Mucosa of rectum (tissue), 2 donors: ENCODE data around the gene RAB9A.
"Not testable (repeated sequence)": the region's sequence is repeated elsewhere in the genome, so short reads cannot be mapped to it uniquely, and the experiment has no call there.

Experiments
- H3K27ac ChIP-seq, 2 donors: one replicate each; pipeline ENCODE4 v1.7.0; 2013; ENCODE audit warnings: inconsistent platforms in 2 of 2, low read depth in 2 of 2, low read length in 2 of 2
- H3K27me3 ChIP-seq, 2 donors: one replicate each; pipeline ENCODE4 v1.7.0; 2013; ENCODE audit warnings: low read length in 2 of 2; ENCODE audit not compliant: control insufficient read depth in 2 of 2, insufficient read depth in 2 of 2
- H3K36me3 ChIP-seq, 2 donors: one replicate each; pipeline ENCODE4 v1.7.0; 2013; ENCODE audit warnings: low read length in 2 of 2; ENCODE audit not compliant: control insufficient read depth in 2 of 2, insufficient read depth in 2 of 2
- H3K4me1 ChIP-seq, 2 donors: one replicate each; pipeline ENCODE4 v1.7.0; 2013; ENCODE audit warnings: low read length in 2 of 2, mild to moderate bottlenecking in 1 of 2; ENCODE audit not compliant: control insufficient read depth in 2 of 2, insufficient read depth in 2 of 2
- H3K4me3 ChIP-seq, 2 donors: one replicate each; pipeline ENCODE4 v1.7.0; 2013; ENCODE audit warnings: low read length in 2 of 2
- H3K9ac ChIP-seq, 2 donors: one replicate each; pipeline ENCODE4 v1.7.0; 2013; ENCODE audit warnings: low read length in 2 of 2, low read depth in 1 of 2, mild to moderate bottlenecking in 1 of 2
- H3K9me3 ChIP-seq, 2 donors: one replicate each; pipeline ENCODE4 v1.7.0; 2013; ENCODE audit warnings: low read length in 2 of 2; ENCODE audit not compliant: control insufficient read depth in 2 of 2
- donor health status: healthy.
- donor health status: Normal muscosa, but diverticular disease.

RAB9A gene

GRCh38 chrX:13716905-13717304 is 28.0 kb downstream of the RAB9A start:
- H3K27ac ChIP-seq: no peak overlapping the region
- peaks cover 24 to 25% of the 10 kb centered on the region in 2 donors for H3K36me3 ChIP-seq
- no peak overlapping the region for H3K4me3 ChIP-seq
- no peaks in the 10 kb centered on the region for H3K4me1 ChIP-seq
- H3K27me3 ChIP-seq: no peaks in the 10 kb centered on the region
- no peaks in the 10 kb centered on the region for H3K9me3 ChIP-seq
- H3K9ac ChIP-seq: no peak overlapping the region

GRCh38 chrX:13717700-13718472 is 29.0 kb downstream of the RAB9A start:
- H3K9ac ChIP-seq: no peak overlapping the region
- H3K4me1 ChIP-seq: no peaks in the 10 kb centered on the region
- H3K9me3 ChIP-seq: no peaks in the 10 kb centered on the region
- H3K27ac ChIP-seq: peak overlapping the region in 1 of 2 donors; percentile 1
- no peak overlapping the region for H3K4me3 ChIP-seq
- no peaks in the 10 kb centered on the region for H3K27me3 ChIP-seq
- peaks cover 21 to 25% of the 10 kb centered on the region in 2 donors for H3K36me3 ChIP-seq

DNA sequence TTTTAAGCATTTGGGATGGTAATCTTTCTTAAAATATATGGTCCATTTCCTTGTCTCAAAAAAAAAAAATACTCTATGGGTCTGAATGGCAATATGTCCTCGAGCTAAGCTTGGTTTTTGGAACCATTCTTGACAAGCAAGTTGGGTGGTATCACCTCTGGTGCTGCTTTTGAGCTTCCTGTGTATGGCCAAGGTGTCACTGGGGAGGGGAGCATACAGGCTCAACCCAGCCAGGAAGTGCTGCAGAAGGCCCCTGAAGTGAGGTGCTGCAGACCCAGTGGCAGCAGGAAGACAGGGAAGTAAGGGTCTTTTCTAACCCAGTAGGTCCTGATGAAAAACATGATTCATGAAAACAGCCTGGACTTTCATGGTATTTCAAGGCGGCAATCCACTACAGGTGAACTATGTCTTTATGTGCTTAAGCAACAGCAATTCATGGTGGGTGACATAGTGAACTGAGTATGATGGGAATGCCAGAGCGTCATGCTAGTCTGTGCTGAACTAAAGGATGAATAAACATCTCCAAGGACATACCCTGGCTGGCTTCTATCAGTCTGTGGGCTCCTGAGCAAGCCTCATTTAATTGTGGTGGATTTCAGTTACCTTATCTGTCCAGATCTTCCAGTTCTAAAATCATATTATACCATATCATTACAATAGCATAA is 30.4 kb downstream of the RAB9A start:
- Histone ChIP-seq H3K4me3 (no peak overlapping the region), H3K27ac (no peak overlapping the region), H3K9ac (no peak overlapping the region), H3K4me1 (no peaks in the 10 kb centered on the region), H3K9me3 (no peaks in the 10 kb centered on the region), H3K36me3 (peaks cover 21 to 25% of the 10 kb centered on the region in 2 donors), H3K27me3 (no peaks in the 10 kb centered on the region)

DNA sequence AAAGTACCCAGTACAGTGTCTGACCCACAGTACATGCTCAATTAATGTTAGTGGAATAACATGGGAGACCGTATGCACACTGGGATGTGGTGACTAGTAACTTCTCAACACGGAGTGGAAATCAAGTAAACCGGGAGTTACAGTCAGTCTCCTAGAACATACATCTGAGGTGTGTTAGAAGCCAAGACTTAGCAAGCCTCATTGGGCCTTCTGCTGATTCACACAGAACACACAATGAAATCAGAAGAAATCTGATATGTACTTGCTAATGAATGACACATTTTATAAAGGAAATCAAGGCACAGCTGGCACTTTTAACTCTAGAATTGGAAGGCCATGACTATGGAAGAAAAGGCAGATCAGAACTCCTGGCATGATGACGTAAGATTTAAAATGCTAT is 32.4 kb downstream of the RAB9A start:
- H3K9ac ChIP-seq: no peak overlapping the region
- no peak overlapping the region for H3K4me3 ChIP-seq
- peak overlapping the region in 1 of 2 donors; percentile 5 for H3K27ac ChIP-seq
- H3K36me3 ChIP-seq: peaks cover 20 to 21% of the 10 kb centered on the region in 2 donors
- H3K4me1 ChIP-seq: no peaks in the 10 kb centered on the region
- H3K9me3 ChIP-seq: no peaks in the 10 kb centered on the region
- H3K27me3 ChIP-seq: no peaks in the 10 kb centered on the region

DNA sequence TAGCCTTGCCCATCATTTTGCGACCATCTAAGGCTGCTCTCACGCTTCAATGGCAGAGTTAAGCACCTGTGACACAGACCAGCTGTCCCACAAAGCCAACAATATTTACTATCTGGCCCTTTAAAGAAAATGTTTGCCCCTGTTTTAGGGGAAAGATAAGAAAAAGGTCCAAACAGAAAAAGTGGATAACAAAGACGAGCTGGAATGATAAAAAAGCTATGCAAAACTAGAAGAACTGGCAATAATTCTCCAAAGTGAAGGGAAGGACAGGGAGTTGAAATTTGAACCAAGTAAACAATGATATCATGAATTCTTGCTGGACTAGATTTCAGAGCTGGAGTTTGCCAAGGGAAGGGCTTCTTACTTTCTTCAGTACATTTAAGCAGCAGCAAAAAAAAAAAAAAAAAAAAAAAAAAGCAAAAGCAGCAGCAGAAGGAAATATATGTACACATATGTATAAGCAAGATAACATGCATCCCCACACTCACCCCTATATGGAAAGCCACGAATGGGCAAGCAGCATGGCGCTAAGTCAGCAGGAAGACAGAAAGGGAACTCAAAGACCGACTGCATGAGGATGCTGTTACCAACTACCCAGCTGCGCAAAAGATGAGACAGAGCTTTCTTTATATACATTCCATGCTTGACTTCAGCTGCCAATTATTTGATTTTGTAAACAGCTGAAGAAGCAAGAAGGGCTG is 33.0 kb downstream of the RAB9A start:
- peaks cover 20 to 21% of the 10 kb centered on the region in 2 donors for H3K36me3 ChIP-seq

GRCh38 chrX:13724878-13725277 is 36.0 kb downstream of the RAB9A start:
- H3K36me3 ChIP-seq, H3K9me3 ChIP-seq, H3K27ac ChIP-seq, H3K4me1 ChIP-seq, H3K27me3 ChIP-seq, H3K9ac ChIP-seq, H3K4me3 ChIP-seq: not testable (repeated sequence)

More for the DNA sequence above, 33.0 kb downstream of the RAB9A start:
- H3K9ac ChIP-seq: no peak overlapping the region
- no peaks in the 10 kb centered on the region for H3K9me3 ChIP-seq
- H3K4me3 ChIP-seq: no peak overlapping the region
- no peaks in the 10 kb centered on the region for H3K27me3 ChIP-seq
- H3K27ac ChIP-seq: peak overlapping the region in 1 of 2 donors; percentile 5
- H3K4me1 ChIP-seq: no peaks in the 10 kb centered on the region

- not testable (repeated sequence) for H3K4me1 ChIP-seq
Measured at GRCh38 chrX:13726583-13726982, 37.7 kb downstream of the RAB9A start.

GRCh38 chrX:13730523-13730922 is 41.6 kb downstream of the RAB9A start:
- not testable (repeated sequence) for H3K27ac ChIP-seq, H3K9ac ChIP-seq
- H3K4me1 ChIP-seq: peaks cover 0 to 11% of the 10 kb centered on the region in 2 donors

More at GRCh38 chrX:13726583-13726982, 37.7 kb downstream of the RAB9A start:
- not testable (repeated sequence) for H3K36me3 ChIP-seq, H3K4me3 ChIP-seq, H3K27me3 ChIP-seq, H3K27ac ChIP-seq, H3K9me3 ChIP-seq, H3K9ac ChIP-seq

DNA sequence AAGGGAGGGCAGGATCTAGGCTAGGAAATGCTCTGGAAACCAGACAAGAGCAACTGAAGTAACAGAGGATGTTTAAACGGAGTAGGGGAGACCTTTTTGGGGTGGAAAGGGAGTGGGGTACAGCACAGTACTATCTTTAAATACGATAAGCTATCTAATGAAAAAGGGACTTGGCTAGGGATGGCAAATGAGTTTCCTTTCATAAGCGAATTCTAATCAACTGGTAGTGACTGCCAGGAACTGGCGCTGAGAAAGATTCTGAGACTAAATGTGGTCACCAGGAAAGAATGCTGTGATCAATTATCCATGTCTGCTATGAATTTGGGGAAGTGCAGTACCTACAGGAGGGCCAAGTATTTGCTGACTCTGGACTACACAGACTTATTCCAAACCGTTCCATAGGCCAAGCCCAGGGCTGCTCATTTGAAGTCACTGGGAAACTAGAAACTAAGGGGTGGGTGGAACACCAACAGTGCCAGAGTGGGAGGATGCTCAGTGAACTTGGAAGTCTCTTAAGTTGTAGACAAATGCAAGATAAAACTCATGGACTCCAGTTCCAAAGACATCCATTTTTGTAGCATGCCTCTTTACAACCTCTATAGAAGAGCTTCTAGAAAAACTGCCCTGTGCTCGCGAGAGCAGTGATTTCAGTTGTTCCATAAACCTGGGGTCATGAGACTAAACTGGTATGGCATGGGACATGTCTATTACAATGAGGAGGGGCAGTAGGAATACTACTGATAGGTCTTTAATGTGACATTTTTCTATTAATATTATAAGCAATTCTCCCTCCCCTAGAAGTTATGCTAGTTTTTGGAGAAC is 43.5 kb downstream of the RAB9A start:
- no peak overlapping the region for H3K9ac ChIP-seq
- H3K4me3 ChIP-seq: no peak overlapping the region
- no peaks in the 10 kb centered on the region for H3K9me3 ChIP-seq
- peaks cover 0 to 3% of the 10 kb centered on the region in 2 donors for H3K36me3 ChIP-seq
- H3K4me1 ChIP-seq: peaks cover 0 to 22% of the 10 kb centered on the region in 2 donors
- no peaks in the 10 kb centered on the region for H3K27me3 ChIP-seq
- no peak overlapping the region for H3K27ac ChIP-seq

More at GRCh38 chrX:13730523-13730922, 41.6 kb downstream of the RAB9A start:
- not testable (repeated sequence) for H3K36me3 ChIP-seq, H3K4me3 ChIP-seq, H3K9me3 ChIP-seq, H3K27me3 ChIP-seq
